LNCAP (cell line): ENCODE measurements around the gene RPL21.

Experiments
- CTCF ChIP-seq: fragments of 450-650 bp; IDR thresholded peaks from 2 replicates; pipeline ENCODE4 v1.5.1; 2017; ENCODE audit warnings: mild to moderate bottlenecking

RPL21 gene

GRCh38 chr13:27251166-27252091 lies at the start of gene RPL21:
Gene RPL21, plus strand, starts transcription at chr13:27251558. Its CDS starts 2,219 bp downstream, at chr13:27253777.
- TF ChIP-seq CTCF = no peak

DNA sequence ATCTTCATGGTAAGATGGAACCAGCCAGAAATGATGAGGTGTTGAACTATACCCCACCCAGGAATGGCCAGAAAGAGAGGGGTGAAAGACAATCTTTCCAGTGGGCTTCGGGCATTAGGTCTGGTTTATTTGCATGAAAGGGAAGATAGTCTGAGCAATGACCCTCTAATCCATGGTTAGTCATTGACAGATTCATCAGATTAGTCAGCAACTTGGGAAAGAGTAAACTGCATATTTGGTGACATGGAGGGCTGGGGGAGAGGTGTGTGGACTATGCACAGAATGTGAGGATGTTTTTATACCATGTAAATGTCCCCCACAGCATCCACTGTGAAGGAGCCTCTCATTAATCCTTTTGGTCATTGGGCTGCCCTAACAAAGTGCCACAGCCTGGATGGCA lies 49.7 kb upstream of the RPL21 start:
- no peak for TF ChIP-seq CTCF

- TF ChIP-seq CTCF = no peak
Measured at GRCh38 chr13:27203186-27203585, 48.2 kb upstream of the RPL21 start.

- TF ChIP-seq CTCF = no peak
Measured at GRCh38 chr13:27203854-27204253, 47.5 kb upstream of the RPL21 start.

DNA sequence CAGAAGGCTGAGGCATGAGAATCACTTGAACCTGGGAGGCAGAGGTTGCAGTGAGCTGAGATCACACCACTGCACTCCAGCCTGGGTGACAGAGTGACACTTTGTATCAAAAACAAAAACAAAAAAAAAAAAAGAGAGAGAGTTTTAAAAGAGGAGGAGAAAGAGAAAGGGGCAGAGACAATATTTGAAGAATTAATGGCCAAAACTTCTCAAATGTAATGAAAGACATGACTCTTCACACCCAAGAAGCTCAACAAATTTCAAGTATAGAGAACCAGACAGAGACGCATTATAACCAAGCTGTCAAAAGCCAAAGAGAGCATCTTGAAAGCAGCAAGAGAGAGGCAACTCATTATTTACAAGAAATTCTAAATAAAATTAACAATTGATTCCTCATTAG lies 42.8 kb upstream of the RPL21 start:
- TF ChIP-seq CTCF = no peak

- TF ChIP-seq CTCF = no peak
Measured at GRCh38 chr13:27211271-27211670, 40.1 kb upstream of the RPL21 start.

- no peak for TF ChIP-seq CTCF
Measured at GRCh38 chr13:27211771-27212364, 39.5 kb upstream of the RPL21 start.
